ACC112 (cell line): ENCODE measurements around the gene FAIM2.

Source experiments
- H2AFZ ChIP-seq: fragments of 200-600 bp; sonication (generic); one replicate; pipeline ENCODE4 v1.6.0; 2017; ENCODE audit warnings: antibody characterized with exemption, low read length; ENCODE audit not compliant: unreplicated experiment
- H3K27ac ChIP-seq: fragments of 200-600 bp; sonication (generic); 2 replicates; pipeline ENCODE4 v1.5.1; 2014; ENCODE audit warnings: low read depth, mild to moderate bottlenecking, antibody characterized with exemption, low read length, moderate library complexity
- H3K27me3 ChIP-seq: fragments of 200-600 bp; sonication (generic); 2 replicates; pipeline ENCODE4 v1.6.1; 2014; ENCODE audit warnings: mild to moderate bottlenecking, antibody characterized with exemption, low read length, moderate library complexity, mixed read lengths; ENCODE audit not compliant: insufficient read depth
- H3K36me3 ChIP-seq: fragments of 200-600 bp; sonication (generic); 2 replicates; pipeline ENCODE4 v1.6.1; 2016; ENCODE audit warnings: mild to moderate bottlenecking, antibody characterized with exemption, low read length, moderate library complexity, mixed read lengths; ENCODE audit not compliant: insufficient read depth
- H3K4me1 ChIP-seq: fragments of 200-600 bp; sonication (generic); one replicate; pipeline ENCODE4 v1.6.1; 2016; ENCODE audit warnings: low read length, mixed read lengths; ENCODE audit not compliant: insufficient read depth, unreplicated experiment, control insufficient read depth
- H3K4me3 ChIP-seq: fragments of 200-600 bp; sonication (generic); 2 replicates; pipeline ENCODE4 v1.5.1; 2014; ENCODE audit warnings: mild to moderate bottlenecking, low read depth, low read length
- H3K79me2 ChIP-seq: fragments of 200-600 bp; sonication (generic); one replicate; pipeline ENCODE4 v1.6.0; 2016; ENCODE audit warnings: low read length; ENCODE audit not compliant: control insufficient read depth, unreplicated experiment, insufficient read depth

The FAIM2 gene

DNA sequence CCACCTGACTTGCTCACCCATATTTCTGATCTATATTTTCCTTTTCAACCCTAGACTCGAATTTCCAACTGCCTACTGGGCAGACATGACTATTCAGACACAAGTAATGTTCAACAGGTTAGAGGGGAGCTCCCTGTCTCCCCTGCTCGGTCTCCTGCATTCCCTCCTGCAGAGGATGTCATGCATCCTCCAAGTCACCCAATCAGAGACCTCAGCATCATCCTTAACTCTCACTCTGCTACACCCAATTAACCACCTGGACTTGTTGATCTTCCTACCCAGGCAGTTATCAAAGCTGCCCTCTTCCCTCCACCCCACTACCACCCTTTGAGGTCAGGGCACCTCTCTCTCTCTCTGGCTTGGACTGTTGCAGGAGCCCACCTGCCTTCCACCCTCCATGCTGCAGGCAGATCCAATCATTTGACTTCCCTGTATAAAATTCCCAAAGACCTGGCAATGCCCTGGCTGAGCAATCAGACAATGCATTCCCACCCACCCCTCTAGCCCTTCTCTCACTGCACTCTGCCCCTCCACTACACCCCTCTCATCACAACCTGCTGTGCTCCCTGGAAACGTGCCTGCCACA, 10.9 kb downstream of the FAIM2 start:
- Histone ChIP-seq H3K4me3 (no peak overlapping the region), H3K27me3 (no peaks in the 10 kb centered on the region), H3K4me1 (peaks cover 8% of the 10 kb centered on the region)

DNA sequence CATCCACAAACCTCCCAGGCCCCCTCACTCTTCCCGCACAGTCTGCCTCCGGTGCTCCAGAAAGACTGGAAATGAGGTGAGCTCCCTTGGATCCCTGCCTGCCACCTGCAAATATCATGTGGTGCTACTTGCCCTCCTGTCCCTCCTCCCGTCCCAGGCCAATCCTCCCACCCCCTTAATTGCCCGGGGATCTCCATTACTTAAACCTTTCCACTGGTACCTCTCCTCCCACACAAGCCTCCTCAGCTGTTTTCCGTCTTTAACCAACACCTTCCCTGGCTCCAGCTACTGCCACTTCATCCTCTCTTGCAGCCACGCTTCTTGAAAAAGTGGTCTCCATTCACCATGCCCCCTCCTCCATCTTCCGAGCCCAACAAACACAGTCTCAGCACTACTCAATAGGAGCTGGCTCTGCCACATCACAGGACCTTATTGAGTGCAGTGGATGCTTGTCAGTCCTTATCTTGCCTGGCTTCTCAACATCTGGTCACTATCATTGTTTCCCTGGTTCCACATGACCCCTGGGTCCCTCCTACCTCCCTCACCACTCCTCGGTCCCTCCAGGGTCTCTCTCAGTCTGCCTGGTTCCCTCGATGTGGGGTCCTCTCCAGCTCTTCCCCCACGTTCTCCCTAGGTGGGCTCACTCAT, 11.5 kb downstream of the FAIM2 start:
- H3K4me3 ChIP-seq, result no peak overlapping the region
- no peaks in the 10 kb centered on the region for H3K36me3 ChIP-seq
- no peak overlapping the region for H2AFZ ChIP-seq
- no peaks in the 10 kb centered on the region for H3K79me2 ChIP-seq
- no peaks in the 10 kb centered on the region for H3K27me3 ChIP-seq
- H3K27ac ChIP-seq, result no peak overlapping the region
- H3K4me1 ChIP-seq, result peaks cover 8% of the 10 kb centered on the region

More for the DNA sequence above, 10.9 kb downstream of the FAIM2 start:
- H3K36me3 ChIP-seq, result no peaks in the 10 kb centered on the region
- H3K79me2 ChIP-seq, result no peaks in the 10 kb centered on the region
- H3K27ac ChIP-seq, result no peak overlapping the region
- H2AFZ ChIP-seq, result no peak overlapping the region

DNA sequence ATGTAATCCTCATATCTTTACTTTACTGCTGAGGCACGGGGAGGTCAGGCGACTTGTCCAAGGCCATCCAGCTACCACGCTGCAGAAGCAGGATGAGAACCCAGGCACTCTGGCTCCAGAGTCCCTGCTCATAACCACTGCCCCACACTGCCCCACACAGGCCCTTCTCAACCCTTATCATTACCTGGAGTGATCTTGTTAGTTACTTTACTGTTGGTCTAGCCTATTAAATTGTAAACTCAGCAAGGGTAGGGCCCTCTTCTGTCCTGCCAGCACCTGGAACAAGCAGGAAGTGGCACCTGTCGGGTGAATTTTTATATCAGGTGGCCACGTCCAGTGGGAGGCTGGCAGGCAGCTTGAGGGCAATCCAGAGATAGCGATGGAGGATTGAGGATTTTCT, 12.2 kb downstream of the FAIM2 start:
- Histone ChIP-seq H3K27me3 (no peaks in the 10 kb centered on the region), H3K27ac (no peak overlapping the region), H3K79me2 (no peaks in the 10 kb centered on the region), H3K36me3 (no peaks in the 10 kb centered on the region), H3K4me1 (peaks cover 8% of the 10 kb centered on the region), H3K4me3 (no peak overlapping the region), H2AFZ (no peak overlapping the region)

DNA sequence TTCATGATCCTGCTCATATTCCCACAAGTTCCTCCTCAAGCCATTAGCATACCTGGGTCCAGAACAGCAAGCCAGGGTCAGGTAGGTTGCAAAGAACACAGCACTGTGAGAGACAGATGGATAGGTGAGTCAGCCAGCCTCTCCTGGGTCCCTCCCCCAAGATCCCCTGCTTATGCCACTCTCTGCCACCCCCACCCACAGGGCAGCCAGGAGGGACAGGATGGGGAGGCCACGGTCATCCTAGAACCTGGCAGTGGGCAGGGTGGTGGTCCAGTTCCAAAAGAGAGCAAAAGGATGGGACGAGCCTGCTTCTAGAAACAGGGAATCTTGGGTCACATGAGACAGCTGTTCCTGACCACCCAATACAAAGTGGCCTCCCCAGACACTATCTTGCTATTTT, 12.7 kb downstream of the FAIM2 start:
- no peak overlapping the region for H3K4me3 ChIP-seq
- H3K27ac ChIP-seq, result no peak overlapping the region
- H3K27me3 ChIP-seq, result no peaks in the 10 kb centered on the region
- no peak overlapping the region for H2AFZ ChIP-seq
- H3K4me1 ChIP-seq, result peaks cover 8% of the 10 kb centered on the region
- no peaks in the 10 kb centered on the region for H3K36me3 ChIP-seq
- no peaks in the 10 kb centered on the region for H3K79me2 ChIP-seq

DNA sequence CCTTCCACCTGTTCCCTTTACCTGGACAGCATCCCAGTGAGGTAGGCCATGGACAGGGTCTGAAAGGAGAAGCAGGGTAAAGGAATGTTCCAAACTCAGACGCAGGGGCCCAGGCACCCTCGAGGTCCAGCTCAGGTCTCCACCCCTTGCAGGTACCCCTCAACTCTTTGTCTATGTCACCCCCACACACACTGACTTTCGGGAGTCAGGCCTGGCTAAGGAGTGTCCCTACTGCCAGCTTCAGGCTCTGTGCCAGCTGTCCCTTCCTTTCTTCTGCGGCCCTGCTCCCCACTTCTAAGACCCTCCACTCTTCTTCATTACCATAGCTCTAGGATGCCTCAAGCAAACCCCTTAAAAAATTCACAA, 13.6 kb downstream of the FAIM2 start:
- H3K4me1 ChIP-seq, result peaks cover 8% of the 10 kb centered on the region
- H2AFZ ChIP-seq, result no peak overlapping the region
- H3K79me2 ChIP-seq, result no peaks in the 10 kb centered on the region
- no peaks in the 10 kb centered on the region for H3K36me3 ChIP-seq
- H3K27ac ChIP-seq, result no peak overlapping the region
- no peaks in the 10 kb centered on the region for H3K27me3 ChIP-seq
- H3K4me3 ChIP-seq, result no peak overlapping the region

DNA sequence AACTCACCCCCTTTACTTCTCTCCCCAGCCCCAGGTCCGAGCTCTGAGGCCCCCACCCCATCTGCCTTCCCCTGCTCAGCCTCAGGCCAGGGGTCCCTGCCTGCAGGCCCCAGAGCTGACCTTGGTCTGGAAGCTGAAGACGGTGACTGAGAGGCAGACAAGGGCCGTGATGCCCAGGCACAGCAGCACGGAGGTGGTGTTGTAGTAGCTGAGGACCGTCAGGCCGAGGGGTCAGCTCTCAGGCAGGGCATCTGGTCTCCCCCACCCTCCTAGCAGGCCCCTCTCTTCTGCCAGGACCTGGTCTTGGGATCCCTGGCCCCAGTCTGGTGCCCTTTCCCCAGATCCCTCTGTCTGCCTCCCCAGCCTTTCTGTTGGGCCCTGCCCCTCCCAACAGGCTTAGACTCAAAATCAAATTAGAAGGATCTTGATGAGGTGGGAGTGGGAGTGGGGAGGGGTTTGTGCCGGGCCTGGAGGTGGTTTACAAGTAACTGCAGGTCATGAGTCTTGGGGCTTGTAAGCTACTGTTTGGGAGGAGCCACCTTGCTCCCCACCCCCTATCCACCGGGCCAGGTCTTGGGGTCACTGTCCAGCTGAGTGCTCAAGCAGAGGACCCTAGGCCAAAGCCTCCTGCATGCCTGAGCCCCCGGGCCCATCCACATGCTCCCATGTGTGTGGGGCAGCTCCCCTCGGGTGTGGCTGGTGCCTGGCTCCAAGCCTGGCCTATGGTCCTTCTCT, 14.2 kb downstream of the FAIM2 start:
- no peaks in the 10 kb centered on the region for H3K27me3 ChIP-seq
- no peak overlapping the region for H2AFZ ChIP-seq
- no peaks in the 10 kb centered on the region for H3K36me3 ChIP-seq
- peaks cover 5% of the 10 kb centered on the region for H3K4me1 ChIP-seq
- no peaks in the 10 kb centered on the region for H3K79me2 ChIP-seq
- H3K4me3 ChIP-seq, result no peak overlapping the region
- H3K27ac ChIP-seq, result no peak overlapping the region

DNA sequence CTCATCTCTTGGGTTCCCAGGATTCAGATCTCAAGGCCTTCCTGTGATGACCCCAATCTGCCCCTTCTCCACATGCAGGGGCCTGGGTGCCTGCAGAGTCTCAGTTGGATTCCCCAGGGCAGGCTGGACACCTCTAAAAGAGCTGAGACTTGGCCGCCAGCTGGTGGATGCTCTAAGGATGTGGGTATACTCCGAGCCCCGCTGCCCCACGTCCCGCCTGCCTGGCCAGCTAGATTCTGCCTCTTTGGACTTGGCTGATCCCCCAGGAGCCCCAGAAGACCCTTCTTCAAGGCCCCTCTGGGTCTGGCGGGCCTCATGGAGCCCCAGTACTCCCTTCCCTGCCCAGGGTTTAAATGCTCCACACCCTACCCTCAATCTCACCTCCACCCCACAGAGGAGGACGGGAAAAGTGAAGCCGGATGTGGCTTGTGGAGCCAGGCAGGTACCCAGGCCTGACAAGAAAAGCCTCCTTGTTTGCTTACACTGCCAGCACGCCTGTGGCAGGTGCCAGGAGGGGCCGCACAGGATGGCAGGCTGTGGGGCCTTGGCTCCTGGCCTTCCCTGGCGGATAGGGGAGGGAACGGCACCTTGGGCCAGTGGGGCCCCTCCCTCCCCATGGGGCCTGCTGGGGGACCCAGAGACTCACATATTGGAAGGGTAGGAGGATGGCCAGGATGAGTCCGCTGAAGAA, 15.1 kb downstream of the FAIM2 start:
- Histone ChIP-seq H3K79me2 (no peaks in the 10 kb centered on the region), H3K27ac (no peak overlapping the region), H3K4me3 (no peak overlapping the region), H2AFZ (no peak overlapping the region), H3K4me1 (no peaks in the 10 kb centered on the region), H3K36me3 (no peaks in the 10 kb centered on the region), H3K27me3 (no peaks in the 10 kb centered on the region)

DNA sequence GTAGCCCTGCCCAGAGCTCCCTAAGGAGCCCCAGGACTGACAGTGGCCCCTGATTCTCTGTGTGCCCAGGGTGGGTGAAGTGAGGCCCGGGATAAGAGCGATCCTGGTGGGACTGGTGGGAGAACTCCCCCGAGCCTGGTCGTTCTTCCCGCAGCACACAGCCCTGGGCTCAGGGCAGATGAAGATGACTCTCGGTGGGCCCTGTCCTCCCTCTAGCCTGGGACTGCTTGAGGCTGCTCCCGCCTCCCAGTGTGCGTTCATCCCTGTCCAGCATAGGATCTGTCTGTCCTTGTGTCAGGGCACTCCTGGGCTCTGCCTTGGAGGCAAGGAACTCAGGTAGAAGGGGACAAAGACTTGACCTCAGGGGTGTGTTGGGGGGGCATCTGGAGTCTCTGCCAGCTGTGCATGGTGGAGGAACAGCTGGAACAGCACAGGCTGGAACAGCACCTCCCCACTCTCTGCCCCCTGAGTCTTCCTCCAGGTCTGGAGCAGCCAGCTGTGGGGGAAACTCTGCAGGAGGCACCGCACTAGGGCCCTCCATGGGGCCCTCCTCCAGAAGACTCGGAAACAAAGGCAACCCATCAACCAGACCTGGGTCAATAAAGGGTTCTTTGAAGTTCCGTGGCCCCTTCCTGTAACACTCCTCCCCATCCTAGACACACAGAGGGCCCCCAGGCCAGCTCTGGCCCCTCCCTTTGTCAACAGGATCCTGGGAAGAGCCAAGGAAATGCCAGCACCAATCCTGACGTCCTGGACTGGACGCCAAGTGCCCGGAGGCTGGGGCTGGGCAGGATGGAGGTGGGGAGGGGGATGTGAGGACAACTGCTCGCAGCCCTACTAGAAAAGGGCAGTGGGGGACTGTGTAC, 15.9 kb downstream of the FAIM2 start:
- no peak overlapping the region for H3K4me3 ChIP-seq
- no peaks in the 10 kb centered on the region for H3K36me3 ChIP-seq
- H3K27me3 ChIP-seq, result no peaks in the 10 kb centered on the region
- H3K27ac ChIP-seq, result no peak overlapping the region
- H3K4me1 ChIP-seq, result no peaks in the 10 kb centered on the region
- no peaks in the 10 kb centered on the region for H3K79me2 ChIP-seq
- no peak overlapping the region for H2AFZ ChIP-seq

DNA sequence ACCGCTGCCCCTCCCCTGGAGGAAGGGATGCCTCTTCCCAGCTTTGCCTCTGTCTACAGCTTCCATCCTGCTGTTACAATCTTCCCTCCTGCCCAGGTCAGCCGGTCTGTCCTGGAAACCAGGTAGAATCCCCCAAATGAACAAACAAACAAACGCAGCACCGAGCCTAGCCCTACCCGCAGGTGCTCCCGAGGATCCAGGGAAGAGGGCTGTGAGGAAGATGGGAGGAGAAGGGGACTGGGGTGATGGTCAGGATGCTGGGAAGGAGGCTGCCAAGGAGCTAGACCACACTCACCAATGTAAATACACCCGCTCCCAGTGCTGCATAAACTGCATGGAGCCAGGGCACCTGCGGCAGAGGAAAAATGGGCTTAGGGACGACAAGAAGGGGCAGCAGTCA, 16.6 kb downstream of the FAIM2 start:
- H3K27ac ChIP-seq, result no peak overlapping the region
- H3K4me3 ChIP-seq, result no peak overlapping the region
- H3K4me1 ChIP-seq, result no peaks in the 10 kb centered on the region
- H3K79me2 ChIP-seq, result no peaks in the 10 kb centered on the region
- H3K27me3 ChIP-seq, result no peaks in the 10 kb centered on the region
- H3K36me3 ChIP-seq, result no peaks in the 10 kb centered on the region
- H2AFZ ChIP-seq, result no peak overlapping the region
